Testis (tissue), 3 donors: Measurements from ENCODE around the gene PPP1R13B. TPM values are rescaled to one million over a fixed set of nuclear protein-coding genes. Genes with fewer than 3 reads are reported as not detected.

ENCODE experiments used
- DNase-seq: peaks from one replicate; pipeline ENCODE4 v3.0.0-alpha.2; 2019
- H3K27ac ChIP-seq, 2 donors: fragments of 200-600 bp; sonication (generic); one replicate each; pipeline ENCODE4 v1.5.1; 2019
- H3K27me3 ChIP-seq: fragments of 200-600 bp; sonication (generic); one replicate; pipeline ENCODE4 v1.5.1; 2019
- H3K36me3 ChIP-seq: fragments of 200-600 bp; sonication (generic); one replicate; pipeline ENCODE4 v1.5.1; 2017; ENCODE audit warnings: low read depth; ENCODE audit errors: missing control alignments
- H3K4me1 ChIP-seq: fragments of 200-600 bp; sonication (generic); one replicate; pipeline ENCODE4 v1.5.1; 2019
- H3K4me3 ChIP-seq, 2 donors: fragments of 200-600 bp; sonication (generic); one replicate each; pipeline ENCODE4 v1.5.1; 2017 to 2019
- H3K9me3 ChIP-seq: fragments of 200-600 bp; sonication (generic); one replicate; pipeline ENCODE4 v1.5.1; 2017
- POLR2A ChIP-seq: fragments of 450-650 bp; IDR thresholded peaks from one replicate; pipeline ENCODE4 v1.6.1; 2017; ENCODE audit warnings: antibody characterized with exemption, mild to moderate bottlenecking, moderate library complexity
- WGBS, 2 donors: methylation state at CpG; one replicate each; pipeline ENCODE4 v1.1.5; 2018; 5-methylcytosine and 5-hydroxymethylcytosine counted together
- intact Hi-C: fragments of 100-400 bp; cut with DNase I; formaldehyde crosslinking; loops from one replicate; pipeline ENCODE4 v1.15.1; 2023; ENCODE audit warnings: low total_unique reads
- polyA plus RNA-seq: library from polyadenylated mRNA; stranded (reverse); fragments of 350-450 nt; fragmentation: Illumina TruSeq; extraction: RNeasy Lipid Tissue Mini Kit (QIAGEN cat#74804); gene quantifications from one replicate; pipeline ENCODE4 v1.2.3, GENCODE V29; 2014; ENCODE audit warnings: low read depth, low replicate concordance; ENCODE audit not compliant: insufficient read depth
- total RNA-seq, 2 donors: library from RNA; depleted of rRNA; stranded (reverse); fragments of >200 nt; gene quantifications; one replicate each; pipeline ENCODE4 v1.2.3, GENCODE V29; 2016
- TF ChIP-seq, protein P1 (sequence below), 3 experiments: fragments of 450-650 bp in 2 of 3; fragments of 200-600 bp in 1 of 3; sonication (generic) in 1 of 3; IDR thresholded peaks; one replicate each; pipeline ENCODE4 v1.5.1; 2016 to 2019; ENCODE audit warnings: antibody characterized with exemption in 3 of 3, mild to moderate bottlenecking in 2 of 3, moderate library complexity in 1 of 3

PPP1R13B gene
- total and polyA plus RNA-seq, 3 donors from 2014 or later: 73.1 to 89.2 (median 82.4) TPM

GRCh38 chr14:103885509-103885932, 38.1 kb upstream of the PPP1R13B start:
- TF ChIP-seq POLR2A: no peak
- TF ChIP-seq, protein P1, sequence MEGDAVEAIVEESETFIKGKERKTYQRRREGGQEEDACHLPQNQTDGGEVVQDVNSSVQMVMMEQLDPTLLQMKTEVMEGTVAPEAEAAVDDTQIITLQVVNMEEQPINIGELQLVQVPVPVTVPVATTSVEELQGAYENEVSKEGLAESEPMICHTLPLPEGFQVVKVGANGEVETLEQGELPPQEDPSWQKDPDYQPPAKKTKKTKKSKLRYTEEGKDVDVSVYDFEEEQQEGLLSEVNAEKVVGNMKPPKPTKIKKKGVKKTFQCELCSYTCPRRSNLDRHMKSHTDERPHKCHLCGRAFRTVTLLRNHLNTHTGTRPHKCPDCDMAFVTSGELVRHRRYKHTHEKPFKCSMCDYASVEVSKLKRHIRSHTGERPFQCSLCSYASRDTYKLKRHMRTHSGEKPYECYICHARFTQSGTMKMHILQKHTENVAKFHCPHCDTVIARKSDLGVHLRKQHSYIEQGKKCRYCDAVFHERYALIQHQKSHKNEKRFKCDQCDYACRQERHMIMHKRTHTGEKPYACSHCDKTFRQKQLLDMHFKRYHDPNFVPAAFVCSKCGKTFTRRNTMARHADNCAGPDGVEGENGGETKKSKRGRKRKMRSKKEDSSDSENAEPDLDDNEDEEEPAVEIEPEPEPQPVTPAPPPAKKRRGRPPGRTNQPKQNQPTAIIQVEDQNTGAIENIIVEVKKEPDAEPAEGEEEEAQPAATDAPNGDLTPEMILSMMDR (IDR thresholded peaks at IDR 0.05): no peak
- Histone ChIP-seq H3K4me3 (no peak overlapping the region), H3K27ac (no peak overlapping the region), H3K27me3 (no peaks in the 10 kb centered on the region), H3K9me3 (no peaks in the 10 kb centered on the region), H3K36me3 (no peaks in the 10 kb centered on the region), H3K4me1 (peaks cover 23% of the 10 kb centered on the region)
- WGBS, 2 donors: 40 to 84% methylated on average over 3 to 12 of the region's 14 CpGs
- intact Hi-C loops: no loop called here
- DNase-seq: no peak

GRCh38 chr14:103884854-103885253, 37.5 kb upstream of the PPP1R13B start:
- intact Hi-C loops: no loop called here
- Histone ChIP-seq H3K27ac (no peak overlapping the region), H3K4me1 (peaks cover 30% of the 10 kb centered on the region), H3K4me3 (no peak overlapping the region), H3K27me3 (no peaks in the 10 kb centered on the region), H3K36me3 (no peaks in the 10 kb centered on the region), H3K9me3 (no peaks in the 10 kb centered on the region)
- DNase-seq: no peak
- WGBS, 2 donors: 85 to 97% methylated on average over 2 to 9 of the region's 9 CpGs
- TF ChIP-seq, protein P1 (IDR thresholded peaks at IDR 0.05): no peak
- TF ChIP-seq POLR2A: no peak

- intact Hi-C loops: no loop called here
- Histone ChIP-seq H3K27ac (no peak overlapping the region), H3K4me1 (peaks cover 35% of the 10 kb centered on the region), H3K9me3 (no peaks in the 10 kb centered on the region), H3K4me3 (no peak overlapping the region), H3K36me3 (no peaks in the 10 kb centered on the region), H3K27me3 (no peaks in the 10 kb centered on the region)
- TF ChIP-seq POLR2A: no peak
- TF ChIP-seq, protein P1 (IDR thresholded peaks at IDR 0.05): no peak
- 36 to 79% methylated on average over 2 to 3 of the region's 3 CpGs for WGBS, 2 donors
- DNase-seq: no peak
Observed at GRCh38 chr14:103883263-103883523, 35.8 kb upstream of the PPP1R13B start.

DNA sequence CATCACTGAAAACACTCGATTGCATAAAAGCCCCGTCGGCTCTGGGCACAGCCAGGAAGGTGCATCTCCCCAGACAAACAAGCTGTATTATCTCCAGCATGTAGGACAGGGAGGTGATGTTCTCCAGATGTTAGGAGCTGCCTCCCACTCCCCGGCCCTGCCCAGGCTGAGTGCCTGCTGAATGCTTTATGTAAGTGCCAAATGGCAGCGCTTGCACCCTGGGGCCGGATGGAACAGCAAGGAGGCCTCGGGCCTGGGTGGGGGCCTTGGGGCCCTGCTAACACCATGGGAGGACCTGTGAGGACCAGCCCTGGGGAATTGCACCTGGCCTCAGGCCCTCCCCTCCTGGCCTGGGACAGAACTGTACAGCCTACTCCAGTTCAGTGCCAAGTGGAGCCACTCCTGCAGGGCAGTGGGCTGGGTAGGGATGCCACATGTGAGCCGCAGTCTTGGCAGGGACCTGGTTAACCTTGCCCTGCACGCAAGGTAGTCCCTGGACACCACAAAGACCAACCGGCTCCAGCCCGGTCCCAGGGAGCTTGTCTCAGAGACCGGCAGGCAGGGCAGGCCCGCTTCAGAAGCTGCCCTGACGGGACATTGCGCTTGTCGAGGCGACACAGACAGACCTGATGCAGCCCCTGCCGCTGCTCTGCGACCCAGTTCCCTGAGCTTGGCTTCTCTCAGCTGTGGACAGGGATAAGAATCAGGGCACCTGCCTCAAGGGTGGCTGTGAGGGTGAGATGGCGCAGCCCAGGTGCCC, 35.3 kb upstream of the PPP1R13B start:
- TF ChIP-seq POLR2A: no peak
- H3K27ac ChIP-seq: no peak overlapping the region
- intact Hi-C loops: no loop called here
- H3K4me1 ChIP-seq: peaks cover 35% of the 10 kb centered on the region
- H3K4me3 ChIP-seq: no peak overlapping the region
- DNase-seq: no peak
- 77 to 79% methylated on average over 8 to 20 of the region's 20 CpGs for WGBS, 2 donors
- no peaks in the 10 kb centered on the region for H3K27me3 ChIP-seq
- no peaks in the 10 kb centered on the region for H3K36me3 ChIP-seq
- no peaks in the 10 kb centered on the region for H3K9me3 ChIP-seq

GRCh38 chr14:103881268-103882201, 34.2 kb upstream of the PPP1R13B start:
- Histone ChIP-seq H3K4me3 (no peak overlapping the region), H3K27me3 (no peaks in the 10 kb centered on the region), H3K36me3 (no peaks in the 10 kb centered on the region), H3K9me3 (no peaks in the 10 kb centered on the region), H3K27ac (peak overlapping the region; percentile 28 to 44), H3K4me1 (peaks cover 35% of the 10 kb centered on the region)
- TF ChIP-seq, protein P1 (IDR thresholded peaks at IDR 0.05): no peak
- no peak for TF ChIP-seq POLR2A
- WGBS, 2 donors: 56 to 71% methylated on average over 14 to 31 of the region's 31 CpGs
- DNase-seq: peak; percentile 45
- intact Hi-C loops: no loop called here
